Smooth muscle cell (in vitro differentiated cells): ENCODE data around the gene L3MBTL3. TPM values are rescaled to one million over a fixed set of nuclear protein-coding genes. Genes with fewer than 3 reads are reported as not detected.
"Not testable (repeated sequence)": the region's sequence is repeated elsewhere in the genome, so short reads cannot be mapped to it uniquely, and the experiment has no call there.

Experiments
- DNase-seq: peaks from one replicate; lab custom pipeline; 2025; ENCODE audit not compliant: unreplicated experiment; lab: John Stamatoyannopoulos, UW
- H2AFZ ChIP-seq: fragments of 200-600 bp; sonication (generic); 2 replicates; pipeline ENCODE4 v1.6.0; 2016; ENCODE audit warnings: antibody characterized with exemption, low read depth, mild to moderate bottlenecking
- H3F3A ChIP-seq: fragments of 200-600 bp; sonication (generic); 2 replicates; pipeline ENCODE4 v1.6.0; 2017; ENCODE audit warnings: antibody characterized with exemption, low read depth
- H3K27ac ChIP-seq: fragments of 200-600 bp; sonication (generic); 2 replicates; pipeline ENCODE4 v1.5.1; 2016; ENCODE audit warnings: low read depth, mild to moderate bottlenecking
- H3K27me3 ChIP-seq: fragments of 200-600 bp; sonication (generic); 2 replicates; pipeline ENCODE4 v1.6.1; 2016; ENCODE audit warnings: low read depth, mild to moderate bottlenecking
- H3K36me3 ChIP-seq: fragments of 200-600 bp; sonication (generic); 2 replicates; pipeline ENCODE4 v1.5.1; 2016; ENCODE audit warnings: low read depth
- H3K4me1 ChIP-seq: fragments of 200-600 bp; sonication (generic); 2 replicates; pipeline ENCODE4 v1.5.1; 2016; ENCODE audit warnings: low read depth
- H3K4me2 ChIP-seq: fragments of 200-600 bp; sonication (generic); 2 replicates; pipeline ENCODE4 v1.6.0; 2016; ENCODE audit warnings: mild to moderate bottlenecking
- H3K4me3 ChIP-seq: fragments of 200-600 bp; sonication (generic); 2 replicates; pipeline ENCODE4 v1.5.1; 2016; ENCODE audit warnings: mild to moderate bottlenecking
- H3K79me2 ChIP-seq: fragments of 200-600 bp; sonication (generic); 2 replicates; pipeline ENCODE4 v1.6.0; 2016; ENCODE audit warnings: low read depth, mild to moderate bottlenecking
- H3K9ac ChIP-seq: fragments of 200-600 bp; sonication (generic); 2 replicates; pipeline ENCODE4 v1.6.0; 2016; ENCODE audit warnings: low read depth
- H3K9me3 ChIP-seq: fragments of 200-600 bp; sonication (generic); replicated peaks from 2 replicates; pipeline ENCODE4 v1.5.1; 2016; ENCODE audit warnings: low read depth
- H4K20me1 ChIP-seq: fragments of 200-600 bp; sonication (generic); 2 replicates; pipeline ENCODE4 v1.6.0; 2016; ENCODE audit warnings: low read depth
- WGBS: methylation state at CpG from one replicate; pipeline ENCODE4 v1.1.7; 2016; ENCODE audit warnings: low lambda C conversion rate; 5-methylcytosine and 5-hydroxymethylcytosine counted together
- polyA plus RNA-seq: library from polyadenylated mRNA; unstranded; fragments of >200 nt; fragmentation: Nextera tagmentation; extraction: Ambion mirVana; gene quantifications from 2 replicates; pipeline ENCODE4 v1.2.1, GENCODE V29; 2016
- total RNA-seq: library from RNA; depleted of rRNA; stranded (reverse); fragments of >200 nt; gene quantifications from 2 replicates; pipeline ENCODE4 v1.2.3, GENCODE V29; 2014
- TF ChIP-seq, protein P1 (sequence below): fragments of 200-600 bp; sonication (generic); IDR thresholded peaks from 2 replicates; pipeline ENCODE4 v1.5.1; 2017; ENCODE audit warnings: borderline replicate concordance, mild to moderate bottlenecking, antibody characterized with exemption; ENCODE audit not compliant: insufficient read depth, poor library complexity, severe bottlenecking

Gene L3MBTL3
- total and polyA plus RNA-seq, 2 experiments from 2014 or later = 5.4 to 14.2 TPM

DNA sequence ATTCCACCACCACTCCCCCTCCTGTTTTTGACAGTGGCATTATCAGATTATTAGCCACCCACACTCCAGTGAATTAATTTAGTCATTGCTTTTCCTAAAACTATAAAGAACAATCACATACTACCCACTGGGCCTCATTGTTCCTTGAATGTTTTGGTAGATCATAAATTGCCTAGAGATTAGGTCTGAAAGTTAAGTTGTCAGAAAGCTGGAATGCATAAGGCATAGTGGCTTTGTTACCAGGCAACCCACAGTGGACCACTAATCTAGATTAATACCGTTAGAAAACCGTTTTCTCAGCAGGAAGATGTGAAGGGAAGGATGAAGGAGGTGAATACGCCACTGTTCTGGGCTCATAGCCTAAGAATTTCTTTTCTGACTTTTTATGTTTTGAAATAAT lies 128.7 kb downstream of the L3MBTL3 start:
- WGBS = 91% methylated on average over 3 of the region's 3 CpGs
- no peak for DNase-seq
- Histone ChIP-seq H3K4me2 (no peak overlapping the region), H3K36me3 (no peaks in the 10 kb centered on the region), H3K4me3 (no peak overlapping the region), H3K9me3 (no peaks in the 10 kb centered on the region), H3K9ac (no peak overlapping the region), H3K27ac (no peak overlapping the region), H3K4me1 (no peaks in the 10 kb centered on the region), H3K79me2 (no peaks in the 10 kb centered on the region), H4K20me1 (no peaks in the 10 kb centered on the region), H3K27me3 (no peaks in the 10 kb centered on the region), H2AFZ (no peak overlapping the region), H3F3A (no peaks in the 10 kb centered on the region)
- TF ChIP-seq, protein P1, sequence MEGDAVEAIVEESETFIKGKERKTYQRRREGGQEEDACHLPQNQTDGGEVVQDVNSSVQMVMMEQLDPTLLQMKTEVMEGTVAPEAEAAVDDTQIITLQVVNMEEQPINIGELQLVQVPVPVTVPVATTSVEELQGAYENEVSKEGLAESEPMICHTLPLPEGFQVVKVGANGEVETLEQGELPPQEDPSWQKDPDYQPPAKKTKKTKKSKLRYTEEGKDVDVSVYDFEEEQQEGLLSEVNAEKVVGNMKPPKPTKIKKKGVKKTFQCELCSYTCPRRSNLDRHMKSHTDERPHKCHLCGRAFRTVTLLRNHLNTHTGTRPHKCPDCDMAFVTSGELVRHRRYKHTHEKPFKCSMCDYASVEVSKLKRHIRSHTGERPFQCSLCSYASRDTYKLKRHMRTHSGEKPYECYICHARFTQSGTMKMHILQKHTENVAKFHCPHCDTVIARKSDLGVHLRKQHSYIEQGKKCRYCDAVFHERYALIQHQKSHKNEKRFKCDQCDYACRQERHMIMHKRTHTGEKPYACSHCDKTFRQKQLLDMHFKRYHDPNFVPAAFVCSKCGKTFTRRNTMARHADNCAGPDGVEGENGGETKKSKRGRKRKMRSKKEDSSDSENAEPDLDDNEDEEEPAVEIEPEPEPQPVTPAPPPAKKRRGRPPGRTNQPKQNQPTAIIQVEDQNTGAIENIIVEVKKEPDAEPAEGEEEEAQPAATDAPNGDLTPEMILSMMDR = no peak

DNA sequence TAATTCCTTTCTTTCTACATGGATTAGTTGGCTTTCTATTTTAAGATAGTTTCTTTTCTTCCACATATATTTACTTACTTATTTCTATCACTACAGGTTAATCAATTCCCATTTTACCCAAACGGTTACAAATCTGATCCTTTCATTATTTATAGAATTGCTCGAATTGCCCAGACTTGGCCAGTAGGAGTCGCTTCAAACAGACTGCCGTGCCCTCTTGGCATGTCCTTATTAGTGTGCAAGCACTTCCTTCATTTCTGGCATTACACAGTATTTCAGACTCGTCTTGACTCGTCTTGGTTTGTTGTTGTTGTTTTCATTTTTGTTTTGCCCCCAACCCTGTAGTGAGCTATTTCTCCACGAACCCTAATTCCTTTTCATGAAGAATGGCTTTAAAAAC lies 129.8 kb downstream of the L3MBTL3 start:
- Histone ChIP-seq H3K4me2 (no peak overlapping the region), H3K4me3 (no peak overlapping the region), H3K9ac (no peak overlapping the region), H3K27me3 (no peaks in the 10 kb centered on the region), H3K79me2 (no peaks in the 10 kb centered on the region), H3K9me3 (no peaks in the 10 kb centered on the region), H3F3A (no peaks in the 10 kb centered on the region), H3K27ac (no peak overlapping the region), H4K20me1 (no peaks in the 10 kb centered on the region), H3K4me1 (no peaks in the 10 kb centered on the region), H3K36me3 (no peaks in the 10 kb centered on the region), H2AFZ (no peak overlapping the region)
- WGBS = 82% methylated on average over 7 of the region's 7 CpGs
- no peak for DNase-seq
- TF ChIP-seq, protein P1 = no peak

DNA sequence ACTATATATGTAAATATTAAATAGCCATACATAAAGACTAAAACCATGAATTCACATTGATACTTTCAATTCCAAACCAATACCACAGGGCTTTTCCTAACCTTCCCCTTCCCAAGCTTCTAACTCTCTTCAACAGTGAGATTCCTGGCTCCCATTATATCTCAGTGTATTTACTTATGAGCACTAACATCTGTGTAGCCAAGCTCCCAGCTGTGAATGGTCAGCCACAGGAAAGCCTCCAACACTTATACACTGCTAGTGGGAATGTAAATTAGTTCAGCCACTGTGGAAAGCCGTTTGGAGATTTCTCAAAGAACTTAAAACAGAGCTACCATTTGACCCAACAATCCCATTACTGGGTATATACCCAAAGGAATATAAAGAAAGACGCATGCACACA lies 130.6 kb downstream of the L3MBTL3 start:
- not testable (repeated sequence) for H2AFZ ChIP-seq, H3K4me1 ChIP-seq, H3K4me3 ChIP-seq, H3K4me2 ChIP-seq, H3K9me3 ChIP-seq, H3K36me3 ChIP-seq, H3K27me3 ChIP-seq, H3F3A ChIP-seq, DNase-seq, H3K79me2 ChIP-seq, H3K9ac ChIP-seq, H4K20me1 ChIP-seq, H3K27ac ChIP-seq
- WGBS = 98% methylated on average over 2 of the region's 2 CpGs

DNA sequence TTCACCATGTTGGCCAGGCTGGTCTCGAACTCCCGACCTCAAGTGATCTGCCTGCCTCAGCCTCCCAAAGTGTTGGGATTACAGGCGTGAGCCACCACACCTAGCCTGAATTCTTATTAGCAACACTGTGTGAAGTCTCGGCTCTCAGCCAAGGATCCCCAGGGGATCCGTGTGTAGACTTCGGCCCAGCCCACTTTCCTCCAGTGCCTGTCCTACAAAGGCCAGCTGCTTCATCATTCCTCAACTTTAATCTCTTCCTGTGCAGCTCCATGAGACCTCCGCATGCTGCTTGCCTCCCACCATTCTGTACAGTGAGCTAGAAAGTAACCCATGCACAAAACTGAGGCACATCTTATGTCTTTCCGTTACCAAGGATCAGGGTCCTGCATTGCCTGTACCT lies 132.5 kb downstream of the L3MBTL3 start:
- Histone ChIP-seq H3F3A (no peaks in the 10 kb centered on the region), H3K4me3 (no peak overlapping the region), H3K36me3 (no peaks in the 10 kb centered on the region), H3K9ac (no peak overlapping the region), H3K4me1 (no peaks in the 10 kb centered on the region), H3K79me2 (no peaks in the 10 kb centered on the region), H3K27ac (no peak overlapping the region), H4K20me1 (no peaks in the 10 kb centered on the region), H3K4me2 (no peak overlapping the region), H2AFZ (no peak overlapping the region), H3K9me3 (no peaks in the 10 kb centered on the region), H3K27me3 (no peaks in the 10 kb centered on the region)
- no peak for DNase-seq
- 83% methylated on average over 8 of the region's 8 CpGs for WGBS
- TF ChIP-seq, protein P1 = no peak
